ENCODE results near the gene ZNF442.
"Not testable (repeated sequence)": the region's sequence is repeated elsewhere in the genome, so short reads cannot be mapped to it uniquely, and the experiment has no call there.

ZNF442 gene

DNA sequence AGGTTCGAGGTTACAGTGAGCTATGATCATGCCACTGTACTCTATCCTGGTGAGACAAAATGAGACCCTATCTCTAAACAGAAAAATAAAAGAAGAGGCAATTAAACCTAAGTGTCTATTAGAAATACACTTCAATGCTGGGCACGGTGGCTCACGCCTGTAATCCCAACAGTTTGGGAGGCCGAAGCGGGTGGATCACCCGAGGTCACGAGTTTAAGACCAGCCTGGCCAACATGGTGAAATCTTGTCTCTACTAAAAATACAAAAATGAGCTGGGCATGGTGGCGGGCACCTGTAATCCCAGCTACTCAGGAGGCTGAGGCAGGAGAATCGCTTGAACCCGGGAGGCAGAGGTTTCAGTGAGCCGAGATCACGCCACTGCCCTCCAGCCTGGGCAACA, 56.6 kb downstream of the ZNF442 start:
- not testable (repeated sequence) for H3K36me3 ChIP-seq (ENCODE audit: control insufficient read depth, insufficient read depth, low read length); H3K4me1 ChIP-seq (ENCODE audit: control insufficient read depth, insufficient read depth, low read length); H3K4me3 ChIP-seq (ENCODE audit: low read length); H3K27me3 ChIP-seq (ENCODE audit: control insufficient read depth, insufficient read depth, low read length); H3K9ac ChIP-seq (ENCODE audit: low read length); H3K9me3 ChIP-seq (ENCODE audit: control insufficient read depth, low read length)

Measured in mucosa of stomach (tissue), 1 donor.